HL-60 (cell line): ENCODE measurements around the gene POLR3G.

Experiments
- DNase-seq, 2 experiments: peaks; one replicate each; pipeline ENCODE4 v3.0.0-alpha.2; 2010 to 2020; ENCODE audit warnings: low read depth in 1 of 2, low spot score in 1 of 2
- H3K27ac ChIP-seq: fragments of 250-450 bp; sonication (Bioruptor Pico); replicated peaks from 2 replicates; pipeline ENCODE4 v1.5.1; 2020; ENCODE audit warnings: mild to moderate bottlenecking, moderate library complexity
- H3K27me3 ChIP-seq: fragments of 250-450 bp; sonication (Bioruptor Pico); 2 replicates; pipeline ENCODE4 v1.5.1; 2021; ENCODE audit warnings: mild to moderate bottlenecking, moderate library complexity; ENCODE audit not compliant: insufficient read depth, poor library complexity, severe bottlenecking
- H3K4me3 ChIP-seq: replicated peaks from 2 replicates; pipeline ENCODE4 v1.5.1; 2011; ENCODE audit warnings: mild to moderate bottlenecking, control low read depth, low read length; ENCODE audit not compliant: insufficient read depth
- GABPA ChIP-seq: IDR thresholded peaks from 2 replicates; pipeline ENCODE4 v1.6.1; 2012; ENCODE audit warnings: low read depth
- POLR2AphosphoS5 ChIP-seq: IDR thresholded peaks from 2 replicates; pipeline ENCODE4 v1.6.1; 2012; ENCODE audit warnings: low read depth
- REST ChIP-seq: IDR thresholded peaks from 2 replicates; pipeline ENCODE4 v1.6.1; 2012; ENCODE audit warnings: low read depth; ENCODE audit not compliant: insufficient replicate concordance
- SPI1 ChIP-seq: IDR thresholded peaks from 2 replicates; pipeline ENCODE4 v1.6.1; 2012; ENCODE audit warnings: low read depth, mild to moderate bottlenecking, borderline replicate concordance
- TF ChIP-seq, protein P1 (sequence below): IDR thresholded peaks from one replicate; pipeline ENCODE4 v1.5.1; 2011; ENCODE audit warnings: low read length, control low read depth, inconsistent platforms; ENCODE audit not compliant: insufficient read depth

Gene POLR3G

DNA sequence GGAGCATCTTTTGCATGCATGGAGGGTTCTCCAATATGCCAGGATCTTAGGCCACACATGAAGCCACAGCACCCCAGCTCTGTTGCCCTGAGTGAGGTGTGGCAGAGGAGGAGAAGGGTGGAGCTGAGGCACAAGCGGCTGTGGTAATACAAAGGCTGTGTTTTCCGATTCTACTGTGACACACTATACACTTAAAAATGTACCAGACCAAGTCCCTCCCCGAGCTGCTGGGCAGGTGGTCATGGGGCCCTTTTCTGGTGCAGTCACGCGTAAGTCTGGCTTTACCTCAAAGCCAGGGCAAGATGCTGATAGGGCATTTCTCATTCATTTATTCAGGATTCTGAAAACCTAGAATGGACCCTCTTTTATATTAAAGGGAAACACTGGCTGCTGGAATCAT, 87.7 kb downstream of the POLR3G start:
- TF ChIP-seq SPI1 (no peak), POLR2AphosphoS5 (no peak), REST (no peak), GABPA (no peak)
- TF ChIP-seq, protein P1, sequence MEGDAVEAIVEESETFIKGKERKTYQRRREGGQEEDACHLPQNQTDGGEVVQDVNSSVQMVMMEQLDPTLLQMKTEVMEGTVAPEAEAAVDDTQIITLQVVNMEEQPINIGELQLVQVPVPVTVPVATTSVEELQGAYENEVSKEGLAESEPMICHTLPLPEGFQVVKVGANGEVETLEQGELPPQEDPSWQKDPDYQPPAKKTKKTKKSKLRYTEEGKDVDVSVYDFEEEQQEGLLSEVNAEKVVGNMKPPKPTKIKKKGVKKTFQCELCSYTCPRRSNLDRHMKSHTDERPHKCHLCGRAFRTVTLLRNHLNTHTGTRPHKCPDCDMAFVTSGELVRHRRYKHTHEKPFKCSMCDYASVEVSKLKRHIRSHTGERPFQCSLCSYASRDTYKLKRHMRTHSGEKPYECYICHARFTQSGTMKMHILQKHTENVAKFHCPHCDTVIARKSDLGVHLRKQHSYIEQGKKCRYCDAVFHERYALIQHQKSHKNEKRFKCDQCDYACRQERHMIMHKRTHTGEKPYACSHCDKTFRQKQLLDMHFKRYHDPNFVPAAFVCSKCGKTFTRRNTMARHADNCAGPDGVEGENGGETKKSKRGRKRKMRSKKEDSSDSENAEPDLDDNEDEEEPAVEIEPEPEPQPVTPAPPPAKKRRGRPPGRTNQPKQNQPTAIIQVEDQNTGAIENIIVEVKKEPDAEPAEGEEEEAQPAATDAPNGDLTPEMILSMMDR = no peak
- no peak overlapping the region for H3K27ac ChIP-seq
- H3K4me3 ChIP-seq = no peak overlapping the region
- no peak for DNase-seq
- H3K27me3 ChIP-seq = peaks cover 10% of the 10 kb centered on the region

GRCh38 chr5:90563108-90563507, 88.4 kb downstream of the POLR3G start:
- no peak overlapping the region for H3K27ac ChIP-seq
- TF ChIP-seq REST (no peak), GABPA (no peak)
- peaks cover 10% of the 10 kb centered on the region for H3K27me3 ChIP-seq
- no peak for DNase-seq
- no peak overlapping the region for H3K4me3 ChIP-seq
